ENCODE measurements around the gene KPNA6. TPM values are rescaled to one million over a fixed set of nuclear protein-coding genes. Genes with fewer than 3 reads are reported as not detected.

KPNA6 gene
- total RNA-seq, 1 experiment from 2014 or later = 84.4 TPM

DNA sequence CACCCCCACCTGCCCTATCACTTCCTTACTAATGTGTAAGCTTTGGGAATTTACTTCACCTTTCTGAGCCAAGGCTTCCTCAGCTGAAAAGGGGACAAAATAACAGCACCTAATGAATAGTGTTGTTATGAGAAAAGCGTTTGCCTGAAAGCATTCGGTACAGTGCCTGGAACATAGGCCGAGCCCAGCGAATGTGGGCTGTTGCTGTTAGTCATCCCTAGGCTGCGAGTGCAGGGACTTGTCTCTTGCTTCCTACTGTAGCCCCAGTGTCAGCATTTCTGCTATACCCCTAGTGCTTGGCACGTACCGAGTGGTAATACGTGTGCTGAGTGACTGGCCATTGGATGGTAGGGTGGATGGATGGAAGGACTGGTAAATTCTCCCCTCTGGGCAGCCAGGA, 16.7 kb upstream of the KPNA6 start:
- no peaks in the 10 kb centered on the region for H3K9me3 Mint-ChIP-seq (ENCODE audit: low read depth, unreplicated experiment)
- no peaks in the 10 kb centered on the region for H3K27me3 Mint-ChIP-seq (ENCODE audit: unreplicated experiment)
- TF ChIP-seq, protein P1, sequence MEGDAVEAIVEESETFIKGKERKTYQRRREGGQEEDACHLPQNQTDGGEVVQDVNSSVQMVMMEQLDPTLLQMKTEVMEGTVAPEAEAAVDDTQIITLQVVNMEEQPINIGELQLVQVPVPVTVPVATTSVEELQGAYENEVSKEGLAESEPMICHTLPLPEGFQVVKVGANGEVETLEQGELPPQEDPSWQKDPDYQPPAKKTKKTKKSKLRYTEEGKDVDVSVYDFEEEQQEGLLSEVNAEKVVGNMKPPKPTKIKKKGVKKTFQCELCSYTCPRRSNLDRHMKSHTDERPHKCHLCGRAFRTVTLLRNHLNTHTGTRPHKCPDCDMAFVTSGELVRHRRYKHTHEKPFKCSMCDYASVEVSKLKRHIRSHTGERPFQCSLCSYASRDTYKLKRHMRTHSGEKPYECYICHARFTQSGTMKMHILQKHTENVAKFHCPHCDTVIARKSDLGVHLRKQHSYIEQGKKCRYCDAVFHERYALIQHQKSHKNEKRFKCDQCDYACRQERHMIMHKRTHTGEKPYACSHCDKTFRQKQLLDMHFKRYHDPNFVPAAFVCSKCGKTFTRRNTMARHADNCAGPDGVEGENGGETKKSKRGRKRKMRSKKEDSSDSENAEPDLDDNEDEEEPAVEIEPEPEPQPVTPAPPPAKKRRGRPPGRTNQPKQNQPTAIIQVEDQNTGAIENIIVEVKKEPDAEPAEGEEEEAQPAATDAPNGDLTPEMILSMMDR (IDR thresholded peaks at IDR 0.05; ENCODE audit: unreplicated experiment) = no peak
- no peak overlapping the region for H3K4me3 Mint-ChIP-seq (ENCODE audit: low read depth, unreplicated experiment)
- H3K27ac Mint-ChIP-seq (ENCODE audit: unreplicated experiment) = no peak overlapping the region
- CTCF ChIA-PET = no interaction called here
- no peak for DNase-seq
- intact Hi-C loops (cut with micrococcal nuclease; ENCODE audit: unreplicated experiment) = no loop called here
- H3K4me1 Mint-ChIP-seq (ENCODE audit: low read depth, unreplicated experiment) = no peaks in the 10 kb centered on the region
- H3K36me3 Mint-ChIP-seq (ENCODE audit: insufficient read depth, unreplicated experiment) = peaks cover 10% of the 10 kb centered on the region
- no TSS peak for BruUV-seq (replicated peaks)

DNA sequence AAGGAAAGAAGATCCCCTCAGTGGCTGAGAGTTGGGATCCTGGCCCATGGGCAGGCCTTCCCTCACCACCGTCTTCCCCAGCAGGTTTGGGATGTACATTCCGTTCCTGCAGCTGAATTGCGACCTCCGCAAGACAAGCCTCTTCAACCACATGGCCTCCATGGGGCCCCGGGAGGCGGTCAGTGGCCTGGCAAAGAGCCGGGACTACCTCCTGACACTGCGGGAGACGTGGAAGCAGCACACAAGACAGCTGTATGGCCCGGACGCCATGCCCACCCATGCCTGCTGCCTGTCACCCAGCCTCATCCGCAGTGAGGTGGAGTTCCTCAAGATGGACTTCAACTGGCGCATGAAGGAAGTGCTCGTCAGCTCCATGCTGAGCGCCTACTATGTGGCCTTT, 16.3 kb upstream of the KPNA6 start:
- Mint-ChIP-seq H3K4me1 (ENCODE audit: low read depth, unreplicated experiment) (no peaks in the 10 kb centered on the region), H3K27me3 (ENCODE audit: unreplicated experiment) (no peaks in the 10 kb centered on the region), H3K9me3 (ENCODE audit: low read depth, unreplicated experiment) (no peaks in the 10 kb centered on the region), H3K36me3 (ENCODE audit: insufficient read depth, unreplicated experiment) (peaks cover 14% of the 10 kb centered on the region), H3K4me3 (ENCODE audit: low read depth, unreplicated experiment) (no peak overlapping the region), H3K27ac (ENCODE audit: unreplicated experiment) (no peak overlapping the region)
- BruUV-seq (replicated peaks) = no TSS peak
- no peak for DNase-seq
- intact Hi-C loops (cut with micrococcal nuclease; ENCODE audit: unreplicated experiment) = no loop called here
- CTCF ChIA-PET = no interaction called here
- TF ChIP-seq, protein P1 (IDR thresholded peaks at IDR 0.05; ENCODE audit: unreplicated experiment) = no peak

DNA sequence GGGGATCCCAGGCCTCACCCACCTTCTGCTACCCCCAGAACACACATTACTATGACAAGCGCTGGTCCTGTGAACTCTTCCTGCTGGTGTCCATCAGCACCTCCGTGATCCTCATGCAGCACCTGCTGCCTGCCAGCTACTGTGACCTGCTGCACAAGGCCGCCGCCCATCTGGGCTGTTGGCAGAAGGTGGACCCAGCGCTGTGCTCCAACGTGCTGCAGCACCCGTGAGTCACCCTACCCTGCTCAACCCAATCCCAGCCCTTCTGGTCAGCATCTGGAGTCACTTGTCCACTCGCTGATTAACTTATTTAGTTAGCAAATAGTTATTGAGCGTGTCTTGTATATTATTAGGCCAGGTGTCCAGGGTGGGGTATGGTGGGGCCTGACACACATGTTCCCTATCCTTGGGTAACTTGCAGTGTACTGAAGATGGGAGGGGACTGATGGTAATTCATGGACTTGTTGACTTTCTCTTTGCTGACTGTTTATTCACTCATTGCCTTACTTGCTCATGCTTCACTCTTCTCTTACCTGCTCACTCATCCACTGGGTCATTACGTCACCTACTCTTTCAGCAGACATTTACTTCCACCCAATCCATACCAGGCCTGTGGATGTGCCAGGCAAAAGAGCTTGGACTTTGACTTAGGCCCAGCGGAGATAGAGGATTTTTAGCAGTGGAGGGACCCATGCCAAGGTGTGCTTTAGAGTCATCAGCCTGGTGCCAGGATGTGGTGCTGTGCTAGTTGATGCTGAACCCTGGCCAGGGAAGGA, 12.9 kb upstream of the KPNA6 start:
- TF ChIP-seq, protein P1 (IDR thresholded peaks at IDR 0.05; ENCODE audit: unreplicated experiment) = no peak
- no peak overlapping the region for H3K27ac Mint-ChIP-seq (ENCODE audit: unreplicated experiment)
- H3K9me3 Mint-ChIP-seq (ENCODE audit: low read depth, unreplicated experiment) = no peaks in the 10 kb centered on the region
- H3K4me1 Mint-ChIP-seq (ENCODE audit: low read depth, unreplicated experiment) = no peaks in the 10 kb centered on the region
- DNase-seq = no peak
- no peaks in the 10 kb centered on the region for H3K27me3 Mint-ChIP-seq (ENCODE audit: unreplicated experiment)
- no peak overlapping the region for H3K4me3 Mint-ChIP-seq (ENCODE audit: low read depth, unreplicated experiment)
- CTCF ChIA-PET = no interaction called here
- intact Hi-C loops (cut with micrococcal nuclease; ENCODE audit: unreplicated experiment) = no loop called here
- H3K36me3 Mint-ChIP-seq (ENCODE audit: insufficient read depth, unreplicated experiment) = peaks cover 22% of the 10 kb centered on the region
- BruUV-seq (replicated peaks) = no TSS peak

DNA sequence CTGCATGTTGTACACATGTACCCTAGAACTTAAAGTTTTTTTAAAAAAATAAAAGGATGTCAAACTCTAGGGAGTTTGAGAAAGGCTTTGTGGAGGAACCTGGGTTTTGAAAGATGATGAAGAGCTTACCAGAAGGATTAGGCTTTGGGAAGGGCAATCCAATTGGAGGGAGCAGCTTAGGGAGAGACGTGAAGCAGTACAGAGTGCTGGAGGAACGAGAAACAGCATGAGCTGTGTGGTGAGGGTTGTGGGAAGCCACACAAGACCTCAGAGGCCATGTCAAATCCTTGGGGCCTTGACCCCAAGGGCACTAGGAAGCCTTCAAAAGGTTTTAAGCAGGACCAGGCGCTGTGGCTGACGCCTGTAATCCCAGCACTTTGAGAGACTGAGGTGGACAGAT, 8.4 kb upstream of the KPNA6 start:
- Mint-ChIP-seq H3K27ac (ENCODE audit: unreplicated experiment) (no peak overlapping the region), H3K4me3 (ENCODE audit: low read depth, unreplicated experiment) (no peak overlapping the region), H3K4me1 (ENCODE audit: low read depth, unreplicated experiment) (peaks cover 13% of the 10 kb centered on the region), H3K27me3 (ENCODE audit: unreplicated experiment) (no peaks in the 10 kb centered on the region), H3K9me3 (ENCODE audit: low read depth, unreplicated experiment) (no peaks in the 10 kb centered on the region), H3K36me3 (ENCODE audit: insufficient read depth, unreplicated experiment) (peaks cover 17% of the 10 kb centered on the region)
- CTCF ChIA-PET = no interaction called here
- no TSS peak for BruUV-seq (replicated peaks)
- TF ChIP-seq, protein P1 (IDR thresholded peaks at IDR 0.05; ENCODE audit: unreplicated experiment) = no peak
- no peak for DNase-seq
- intact Hi-C loops (cut with micrococcal nuclease; ENCODE audit: unreplicated experiment) = no loop called here
